Measurements from ENCODE around the gene SMYD3. TPM values are rescaled to one million over a fixed set of nuclear protein-coding genes. Genes with fewer than 3 reads are reported as not detected.
"Not testable (repeated sequence)": the region's sequence is repeated elsewhere in the genome, so short reads cannot be mapped to it uniquely, and the experiment has no call there.

The SMYD3 gene
- polyA plus RNA-seq, 3 donors = 29.0 to 36.5 (median 32.0) TPM

DNA sequence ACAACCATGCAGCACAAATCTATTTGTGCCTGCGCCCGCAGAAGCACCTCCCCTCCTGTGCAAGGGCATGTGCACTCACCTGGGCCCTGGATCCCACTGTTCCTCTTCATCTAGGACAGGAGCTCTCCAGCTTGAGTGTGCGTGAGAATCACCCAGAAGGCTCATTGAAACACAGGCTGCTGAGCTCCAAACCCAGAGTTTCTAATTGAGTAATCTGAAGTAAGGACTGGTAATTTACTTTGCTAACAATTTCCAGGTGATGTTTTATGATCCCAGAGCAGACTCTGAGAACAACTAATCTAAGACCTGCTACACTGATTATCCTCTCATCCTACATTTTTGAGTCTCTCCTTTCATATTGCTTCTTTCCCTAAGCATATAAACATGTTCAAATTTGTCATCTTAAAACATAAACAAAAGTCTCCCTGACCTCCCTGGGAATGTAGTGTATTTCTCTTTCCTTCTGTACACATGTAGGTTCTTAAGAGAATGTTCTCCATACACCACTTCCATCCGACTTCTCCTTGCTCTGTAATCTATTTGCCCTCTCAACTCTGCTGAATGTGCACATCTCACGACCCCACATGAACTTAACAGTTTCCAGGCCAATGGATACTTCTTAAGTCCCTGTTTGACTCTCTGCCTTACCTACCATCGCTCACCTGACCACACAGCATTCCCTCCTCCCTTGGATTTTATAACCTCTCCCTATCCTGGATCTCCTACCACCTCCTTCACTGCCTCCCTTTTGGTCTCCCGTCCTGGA is 522.5 kb downstream of the SMYD3 start:
- DNase-seq (ENCODE audit: low read depth in 3 of 3, low spot score in 2 of 3) = no peak

DNA sequence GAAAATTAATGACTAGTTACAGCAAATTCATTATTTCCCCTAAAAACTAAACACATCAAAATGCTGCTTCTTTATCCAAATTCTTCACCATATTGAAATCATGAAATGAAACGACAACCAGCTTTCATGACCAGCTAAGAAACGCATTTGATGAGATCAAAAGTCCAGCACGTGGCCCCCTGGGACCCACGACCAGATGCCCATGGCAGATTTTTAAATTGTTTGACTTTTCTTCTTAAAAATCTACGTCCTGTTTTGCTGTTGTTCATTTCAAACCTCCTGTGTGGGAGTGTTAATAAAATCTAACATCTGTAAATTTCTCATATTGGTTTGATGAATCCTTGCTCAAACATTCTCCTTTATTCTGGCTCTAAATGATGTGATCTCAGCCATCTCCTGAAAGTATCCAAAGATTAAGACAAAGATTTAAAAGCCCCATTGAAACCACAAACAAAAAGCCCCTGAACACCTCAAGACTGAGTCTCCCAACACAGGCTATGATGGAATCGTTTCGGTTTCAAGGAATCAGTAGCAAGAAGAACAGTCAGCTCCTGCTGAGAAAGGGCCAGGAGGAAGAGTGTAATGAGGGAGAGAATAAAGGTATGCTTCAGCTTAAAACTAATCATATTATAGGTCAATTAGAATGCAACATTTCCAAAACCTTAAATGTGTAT is 523.6 kb downstream of the SMYD3 start:
- no peak for DNase-seq (ENCODE audit: low read depth in 3 of 3, low spot score in 2 of 3)

DNA sequence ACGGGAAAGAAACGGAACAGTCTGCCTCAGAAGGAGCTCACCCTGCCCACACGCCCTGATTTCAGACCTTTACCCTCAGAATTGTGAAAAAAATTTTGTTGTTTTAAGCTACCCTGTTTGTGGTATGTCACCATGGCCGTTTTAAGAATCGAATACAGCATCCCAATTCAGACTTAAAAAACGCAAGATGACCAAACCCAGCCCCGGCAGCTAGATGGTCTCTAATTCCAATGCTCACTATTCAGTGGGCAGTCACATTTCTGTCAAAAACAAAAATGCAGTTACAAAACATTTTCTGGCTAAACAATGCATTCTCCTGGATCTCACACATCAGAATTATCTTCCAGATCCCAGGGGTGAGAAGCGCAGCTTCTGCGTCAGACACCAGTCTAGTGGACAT is 527.5 kb downstream of the SMYD3 start:
- DNase-seq (ENCODE audit: low read depth in 3 of 3, low spot score in 2 of 3) = no peak

DNA sequence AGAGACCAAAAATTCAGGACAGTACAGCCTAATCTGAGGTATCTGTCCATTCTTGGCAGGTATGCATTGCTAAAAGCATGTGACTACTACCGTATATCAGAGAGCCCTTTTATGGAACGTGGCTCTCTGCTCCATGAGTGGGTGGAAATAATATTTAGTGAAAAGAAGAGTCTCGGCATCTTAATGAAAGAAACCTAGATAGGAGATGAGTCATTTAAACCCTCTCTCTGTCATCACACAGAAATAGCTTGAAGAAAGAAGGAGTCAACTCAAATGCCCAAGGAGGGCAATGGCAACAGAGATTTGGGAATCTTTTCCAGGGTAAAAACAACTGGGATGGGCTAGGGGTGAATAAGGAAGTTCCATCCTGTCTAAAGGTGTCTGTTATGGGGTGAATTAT is 528.2 kb downstream of the SMYD3 start:
- no peak for DNase-seq (ENCODE audit: low read depth in 3 of 3, low spot score in 2 of 3)

DNA sequence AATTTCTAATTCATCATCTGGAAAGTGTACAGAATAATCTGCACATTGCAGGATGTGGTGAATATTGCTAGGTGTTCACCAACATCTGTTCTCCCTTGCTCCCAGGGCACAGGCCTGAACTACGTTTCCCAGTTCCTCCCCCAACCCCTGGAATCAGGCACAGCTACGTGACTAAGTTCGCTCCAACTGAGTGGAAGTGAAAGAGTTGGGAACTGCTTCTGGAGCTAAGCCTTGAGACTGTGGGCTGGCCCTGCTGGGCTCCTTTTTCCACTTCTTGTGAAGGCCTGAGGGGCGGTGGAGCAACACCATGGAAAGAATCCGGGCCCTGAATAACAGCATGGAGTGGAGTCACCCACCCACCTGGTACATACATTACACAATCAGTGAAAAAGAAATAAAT is 534.6 kb downstream of the SMYD3 start:
- no peak for DNase-seq (ENCODE audit: low read depth in 3 of 3, low spot score in 2 of 3)

DNA sequence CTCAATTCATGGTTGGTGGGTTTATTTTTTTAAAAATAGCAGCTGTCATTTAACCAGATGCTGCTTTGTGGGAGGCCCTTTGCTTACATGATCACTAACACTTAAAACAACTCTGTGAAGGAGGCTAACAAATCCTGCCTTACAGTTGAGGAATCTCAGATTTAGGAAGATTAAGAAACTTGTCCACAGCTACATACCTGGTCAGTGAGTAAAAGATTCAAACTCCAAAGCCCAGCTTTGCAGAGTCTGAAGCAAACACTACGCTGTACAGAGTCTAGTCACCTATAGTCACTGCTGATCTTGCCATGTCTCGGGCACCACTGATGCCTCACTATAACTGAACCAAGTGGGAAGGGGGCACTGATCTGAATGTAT is 535.4 kb downstream of the SMYD3 start:
- no peak for DNase-seq (ENCODE audit: low read depth in 3 of 3, low spot score in 2 of 3)

DNA sequence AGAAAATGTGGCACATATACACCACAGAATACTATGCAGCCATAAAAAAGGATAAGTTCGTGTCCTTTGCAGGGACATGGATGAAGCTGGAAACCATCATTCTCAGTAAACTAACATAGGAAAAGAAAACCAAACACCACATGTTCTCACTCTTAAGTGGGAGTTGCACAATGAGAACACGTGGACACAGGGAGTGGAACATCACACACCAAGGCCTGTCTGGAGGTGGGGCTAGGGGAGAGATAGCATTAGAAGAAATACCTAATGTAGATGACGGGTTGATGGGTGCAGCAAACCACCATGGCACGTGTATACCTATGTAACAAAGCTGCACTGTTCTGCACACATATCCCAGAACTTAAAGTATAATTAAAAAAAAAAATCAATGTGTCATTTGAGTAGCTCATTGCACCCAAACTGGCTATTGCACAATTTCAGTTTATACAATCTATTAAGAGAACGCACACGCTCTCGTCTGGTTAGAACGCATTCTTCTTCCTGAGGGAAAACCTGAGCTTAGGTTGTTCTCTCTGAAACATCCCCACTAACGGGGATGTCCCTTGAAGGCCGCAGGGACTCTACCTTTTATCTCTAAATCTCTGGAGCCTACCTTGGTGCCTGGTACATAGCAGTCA is 535.9 kb downstream of the SMYD3 start:
- not testable (repeated sequence) for DNase-seq (ENCODE audit: low read depth in 3 of 3, low spot score in 2 of 3)

DNA sequence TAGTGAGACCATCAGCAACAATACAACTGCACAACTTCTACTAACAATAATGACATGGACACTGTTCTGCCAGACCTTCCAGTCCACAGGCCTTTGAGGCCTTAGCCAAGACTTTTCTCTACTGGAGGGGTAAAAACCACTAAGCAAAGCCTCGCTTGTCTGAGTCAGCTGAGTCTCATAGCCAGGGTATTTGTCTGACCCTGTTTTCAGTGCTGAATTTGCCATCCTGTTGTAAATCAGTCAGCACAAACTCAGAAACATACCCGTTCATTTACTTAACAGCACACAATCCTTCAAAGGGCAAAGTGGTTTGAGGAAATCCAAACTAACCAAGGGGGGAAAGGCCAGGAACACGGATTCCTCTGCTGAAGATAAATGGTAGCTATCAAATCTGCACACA is 537.8 kb downstream of the SMYD3 start:
- no peak for DNase-seq (ENCODE audit: low read depth in 3 of 3, low spot score in 2 of 3)

DNA sequence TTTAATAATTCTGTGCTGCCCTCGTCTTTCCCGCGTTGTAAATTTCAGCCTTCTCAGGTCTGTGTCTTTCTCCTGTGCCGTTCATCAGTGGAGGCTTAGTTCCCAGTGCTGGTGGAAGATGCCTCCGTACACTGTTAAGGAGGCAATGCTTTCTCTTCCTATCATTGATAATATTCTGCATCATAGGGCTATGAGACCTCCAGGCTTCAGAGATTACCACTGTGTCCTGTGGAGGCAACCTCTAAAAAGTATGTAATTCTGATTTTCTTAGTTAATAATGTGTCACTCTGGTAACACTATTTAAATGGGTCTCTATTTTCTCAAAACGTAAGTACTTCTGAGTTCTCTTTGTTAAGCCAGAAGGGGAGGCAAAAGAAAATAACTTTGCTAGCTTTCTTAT is 538.3 kb downstream of the SMYD3 start:
- no peak for DNase-seq (ENCODE audit: low read depth in 3 of 3, low spot score in 2 of 3)

DNA sequence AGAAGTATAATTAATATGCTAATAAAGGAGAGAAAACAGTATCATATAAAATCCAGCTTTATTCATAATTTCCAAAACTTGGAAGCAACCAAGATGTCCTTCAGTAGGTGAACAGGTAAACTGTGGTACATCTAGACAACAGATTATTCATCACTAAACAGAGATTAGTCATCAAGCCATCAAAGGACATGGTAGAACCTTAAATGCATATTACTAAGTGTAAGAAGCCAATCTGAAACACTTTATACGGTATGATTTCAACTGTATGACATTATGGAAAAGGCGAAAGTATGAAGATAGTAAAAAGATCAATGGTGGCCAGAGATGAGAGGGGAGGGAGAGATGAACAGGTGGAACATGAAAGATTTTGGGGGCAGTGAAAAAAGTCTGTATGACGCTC is 541.7 kb downstream of the SMYD3 start:
- no peak for DNase-seq (ENCODE audit: low read depth in 3 of 3, low spot score in 2 of 3)

DNA sequence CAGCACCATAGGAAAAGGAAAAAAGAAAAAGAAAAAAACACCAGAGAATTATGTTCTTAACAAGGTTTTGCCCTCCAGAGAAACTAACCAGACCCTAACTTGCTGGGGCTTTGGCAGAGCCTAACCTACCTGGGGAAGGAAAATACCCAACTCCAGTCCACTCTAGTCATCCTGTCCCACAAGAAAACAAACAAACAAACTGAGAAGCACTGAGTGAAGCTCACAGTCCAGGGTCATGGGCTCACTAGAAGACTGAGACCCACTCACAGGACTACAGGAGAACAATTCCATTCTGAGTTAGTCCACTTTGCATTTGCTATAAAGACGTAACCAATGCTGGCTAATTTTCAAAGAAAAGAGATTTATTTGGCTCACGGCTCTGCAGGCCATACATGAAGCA is 543.4 kb downstream of the SMYD3 start:
- no peak for DNase-seq (ENCODE audit: low read depth in 3 of 3, low spot score in 2 of 3)

DNA sequence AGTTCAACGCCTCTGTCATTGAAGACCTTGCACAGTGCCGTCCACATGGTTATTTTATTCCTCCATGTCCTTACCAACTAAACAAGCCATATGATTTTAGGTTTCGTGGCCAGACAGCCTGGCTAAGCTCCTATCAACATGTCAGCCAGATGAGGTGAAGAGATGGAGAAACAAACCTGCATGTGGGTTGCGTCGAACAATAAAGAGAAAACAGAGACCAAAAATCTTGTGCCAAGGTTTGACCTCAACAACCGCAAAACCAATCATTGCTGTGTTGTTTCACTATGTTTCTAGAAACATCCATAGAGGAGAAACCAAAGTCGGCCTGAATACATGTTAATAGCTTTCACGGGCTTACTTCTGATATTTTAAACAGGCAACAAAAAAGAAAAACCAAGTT is 544.6 kb downstream of the SMYD3 start:
- DNase-seq (ENCODE audit: low read depth in 3 of 3, low spot score in 2 of 3) = no peak

DNA sequence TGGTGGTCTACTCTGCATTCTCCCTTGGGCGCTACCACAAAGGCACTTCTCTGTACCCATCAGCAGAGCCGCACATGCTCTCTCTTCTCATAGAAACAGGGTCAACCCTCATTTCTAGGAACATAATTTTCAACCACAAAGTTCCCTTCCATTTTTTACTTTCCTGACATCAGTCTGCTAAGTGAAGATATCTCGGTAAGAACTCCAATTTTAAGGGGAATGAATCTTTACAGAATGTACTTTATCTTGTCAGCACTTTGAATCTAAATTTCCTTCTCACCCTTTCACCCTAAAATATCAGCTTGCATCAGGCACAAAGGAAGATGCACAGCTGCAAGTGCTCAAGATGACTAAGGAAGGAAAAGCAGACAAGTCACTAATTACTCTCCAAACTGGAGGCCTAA is 545.9 kb downstream of the SMYD3 start:
- no peak for DNase-seq (ENCODE audit: low read depth in 3 of 3, low spot score in 2 of 3)

DNA sequence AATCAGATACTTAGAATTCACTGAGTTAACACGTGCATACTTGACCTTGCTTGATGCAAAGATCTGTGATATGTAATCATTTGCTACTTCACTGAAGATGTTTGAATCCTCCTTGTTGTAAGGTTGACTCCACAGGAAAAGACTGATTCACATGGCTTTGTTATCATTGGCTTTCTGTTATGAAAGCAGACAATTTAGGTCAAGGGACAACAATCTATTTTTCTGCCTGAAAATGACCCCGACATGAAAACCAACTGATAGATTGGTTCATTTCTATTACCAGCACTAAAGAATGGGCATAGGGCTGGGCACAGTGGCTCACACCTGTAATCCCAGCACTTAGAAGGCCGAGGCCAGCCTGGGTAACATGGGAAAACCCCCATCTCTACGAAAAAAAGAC is 546.9 kb downstream of the SMYD3 start:
- no peak for DNase-seq (ENCODE audit: low read depth in 3 of 3, low spot score in 2 of 3)

DNA sequence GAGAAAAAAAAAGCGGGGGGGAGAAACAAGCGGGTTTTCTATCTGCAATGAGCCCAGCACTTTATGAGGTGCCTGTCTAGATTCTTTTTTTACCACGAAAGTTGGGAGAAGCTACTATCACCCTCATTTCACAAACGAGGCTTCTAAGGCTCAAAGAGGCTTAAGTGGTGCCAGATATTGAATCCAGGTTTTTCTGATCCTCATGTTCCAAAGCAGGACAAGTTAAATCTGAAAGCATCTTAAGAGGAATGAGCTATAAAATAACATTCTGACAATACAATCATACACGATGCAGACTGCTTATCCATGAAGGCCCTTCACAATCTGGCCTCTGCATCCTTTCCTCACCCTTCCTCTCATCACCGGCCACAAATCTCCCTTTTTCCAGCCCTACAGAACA is 549.1 kb downstream of the SMYD3 start:
- DNase-seq (ENCODE audit: low read depth in 3 of 3, low spot score in 2 of 3) = no peak

DNA sequence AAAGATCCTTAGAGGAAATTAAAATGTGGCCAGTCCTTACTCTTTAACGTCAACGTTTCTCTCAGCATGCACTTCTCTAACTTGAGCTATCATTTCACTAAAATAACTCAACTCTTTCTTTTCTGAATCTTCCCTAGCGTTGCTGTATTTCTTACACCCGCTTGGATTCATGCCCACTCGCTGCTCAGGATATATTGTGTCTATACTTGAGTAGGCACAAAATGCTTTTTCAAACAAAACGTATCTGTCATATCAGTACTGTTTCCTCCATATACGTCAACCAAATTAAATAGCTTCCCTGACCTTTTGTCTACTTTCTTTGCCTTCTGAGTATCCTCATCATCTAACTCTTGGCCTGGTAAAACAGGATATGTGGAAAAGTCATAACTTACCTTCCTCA is 549.7 kb downstream of the SMYD3 start:
- DNase-seq (ENCODE audit: low read depth in 3 of 3, low spot score in 2 of 3) = no peak

DNA sequence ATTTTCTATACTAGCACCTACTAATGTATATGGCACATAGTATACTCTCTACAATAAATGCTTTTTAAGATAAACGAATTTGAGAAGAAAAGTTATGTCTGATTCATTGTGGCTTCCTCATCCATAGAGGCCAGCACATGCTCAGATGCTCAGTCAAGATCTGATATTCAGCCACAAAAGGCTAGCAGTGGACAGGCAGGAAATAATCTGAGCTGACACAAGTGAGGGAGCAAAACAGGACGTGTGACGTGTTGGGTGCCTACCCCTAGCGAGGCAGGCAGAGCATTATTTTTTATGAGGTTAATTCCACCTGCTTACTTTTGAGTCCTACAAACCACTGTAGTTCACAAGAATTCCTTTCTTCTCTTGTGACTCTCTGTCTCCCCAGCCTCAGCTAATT is 550.9 kb downstream of the SMYD3 start:
- no peak for DNase-seq (ENCODE audit: low read depth in 3 of 3, low spot score in 2 of 3)

DNA sequence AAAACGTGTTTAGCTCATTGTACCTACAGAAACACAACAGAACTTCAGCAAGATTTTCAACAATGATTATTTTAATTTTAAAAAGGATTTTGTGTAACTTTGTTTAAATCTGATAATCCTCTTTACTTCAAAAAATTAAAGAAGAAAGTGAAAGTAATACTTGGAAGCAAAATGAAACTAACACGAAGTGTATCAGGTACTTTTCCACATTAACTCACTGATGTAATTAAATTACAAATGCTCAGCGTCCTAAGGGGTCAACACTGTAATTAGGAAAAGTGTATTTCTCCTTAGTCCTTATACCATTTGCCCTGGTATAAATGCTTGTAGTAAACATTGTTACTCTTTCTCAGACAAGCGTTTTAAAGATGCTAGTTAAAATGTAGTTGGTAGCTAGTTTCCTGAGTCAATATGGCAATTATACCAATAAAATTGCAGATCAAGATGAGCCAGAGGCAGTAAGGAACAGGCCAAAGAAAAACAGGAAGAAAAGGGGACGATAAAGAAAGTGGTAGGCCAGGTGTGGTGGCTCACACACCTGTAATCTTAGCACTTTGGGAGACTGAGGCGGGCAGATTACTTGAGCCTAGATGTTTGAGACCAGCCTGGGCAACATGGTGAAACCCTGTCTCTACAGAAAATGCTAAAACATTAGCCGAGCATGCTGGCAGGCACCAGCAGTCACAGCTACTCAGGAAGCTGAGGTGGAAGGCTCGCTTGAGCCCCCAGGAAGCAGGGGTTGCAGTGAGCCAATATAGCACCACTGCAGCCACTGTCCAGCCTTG is 553.0 kb downstream of the SMYD3 start:
- DNase-seq (ENCODE audit: low read depth in 3 of 3, low spot score in 2 of 3) = no peak

DNA sequence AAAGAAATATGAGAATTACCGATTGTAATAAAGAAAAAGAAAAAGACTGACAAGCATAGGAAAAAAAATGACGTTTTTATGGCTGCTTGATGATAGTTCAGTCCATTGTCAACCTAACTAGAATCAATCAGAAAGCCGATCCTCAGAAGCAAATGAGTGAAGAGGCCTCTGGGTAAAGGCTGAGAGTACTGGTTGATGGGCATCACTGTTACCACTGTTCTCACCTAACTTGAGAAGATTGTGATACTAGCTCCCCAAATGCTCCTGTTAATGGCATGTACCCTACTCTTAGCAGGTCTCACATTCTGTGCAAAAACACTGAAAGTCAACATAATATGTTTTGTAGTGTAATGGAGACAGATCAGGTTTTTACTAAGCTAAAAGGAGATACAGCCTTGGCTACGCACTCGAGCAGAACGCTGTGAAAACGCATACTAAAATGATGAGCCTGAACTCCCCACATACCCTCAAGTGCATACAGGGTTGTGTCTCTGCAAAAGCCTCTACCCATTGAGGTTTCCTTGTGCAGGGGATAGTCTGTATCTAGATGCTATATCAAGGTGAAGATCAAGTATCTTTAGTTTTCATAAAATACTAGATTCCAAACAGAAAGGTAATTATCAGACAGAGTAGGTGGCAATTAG is 554.6 kb downstream of the SMYD3 start:
- no peak for DNase-seq (ENCODE audit: low read depth in 3 of 3, low spot score in 2 of 3)

DNA sequence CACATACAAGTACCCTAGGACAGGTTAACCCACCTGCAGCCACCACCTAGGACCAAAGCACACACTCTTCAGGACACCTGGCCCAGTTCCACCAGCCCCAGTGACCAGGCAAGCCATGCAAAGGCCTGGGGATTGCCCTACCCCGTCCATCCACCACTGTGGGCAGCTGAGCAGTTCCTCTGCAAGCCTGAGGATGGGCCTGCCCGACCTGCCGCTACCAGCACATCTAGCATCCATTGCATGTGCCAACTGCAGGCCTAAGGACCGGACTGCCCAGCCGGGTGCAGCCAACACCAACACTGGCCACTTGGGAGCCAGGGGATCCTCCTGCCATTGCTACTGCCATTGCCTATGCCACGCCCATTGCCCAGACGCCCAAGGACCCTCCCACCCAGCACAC is 558.3 kb downstream of the SMYD3 start:
- no peak for DNase-seq (ENCODE audit: low read depth in 3 of 3, low spot score in 2 of 3)

DNA sequence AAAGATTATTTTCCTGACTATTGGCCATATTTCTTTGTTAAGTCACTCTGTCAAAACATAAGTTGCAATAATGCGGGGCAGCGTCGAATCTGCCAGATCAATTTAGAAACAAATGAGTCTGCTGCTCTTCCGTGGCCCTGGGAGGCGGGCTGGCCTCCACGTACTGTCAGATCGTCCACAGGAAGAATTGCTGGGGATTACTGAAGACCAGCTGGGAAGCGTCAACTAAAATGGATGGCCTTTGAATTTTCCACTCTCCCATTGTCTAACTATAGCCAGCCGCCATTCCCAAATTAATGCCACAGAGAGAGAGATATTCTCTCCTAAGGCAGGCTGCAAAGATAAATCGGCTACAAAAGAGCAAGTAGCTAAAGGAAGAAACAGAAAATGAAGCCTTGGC is 560.2 kb downstream of the SMYD3 start:
- DNase-seq (ENCODE audit: low read depth in 3 of 3, low spot score in 2 of 3) = no peak

Data from right renal cortex interstitium (tissue), 3 donors.